HG03442 (cell line): ENCODE measurements around the gene CARHSP1.
"Not testable (repeated sequence)": the region's sequence is repeated elsewhere in the genome, so short reads cannot be mapped to it uniquely, and the experiment has no call there.

Experiments
- ATAC-seq: cut with Tn5 transposase; IDR thresholded peaks from one replicate; pipeline ENCODE4 v1.9.1; 2021; ENCODE audit warnings: mild to moderate bottlenecking, moderate library complexity; ENCODE audit not compliant: unreplicated experiment

Gene CARHSP1

DNA sequence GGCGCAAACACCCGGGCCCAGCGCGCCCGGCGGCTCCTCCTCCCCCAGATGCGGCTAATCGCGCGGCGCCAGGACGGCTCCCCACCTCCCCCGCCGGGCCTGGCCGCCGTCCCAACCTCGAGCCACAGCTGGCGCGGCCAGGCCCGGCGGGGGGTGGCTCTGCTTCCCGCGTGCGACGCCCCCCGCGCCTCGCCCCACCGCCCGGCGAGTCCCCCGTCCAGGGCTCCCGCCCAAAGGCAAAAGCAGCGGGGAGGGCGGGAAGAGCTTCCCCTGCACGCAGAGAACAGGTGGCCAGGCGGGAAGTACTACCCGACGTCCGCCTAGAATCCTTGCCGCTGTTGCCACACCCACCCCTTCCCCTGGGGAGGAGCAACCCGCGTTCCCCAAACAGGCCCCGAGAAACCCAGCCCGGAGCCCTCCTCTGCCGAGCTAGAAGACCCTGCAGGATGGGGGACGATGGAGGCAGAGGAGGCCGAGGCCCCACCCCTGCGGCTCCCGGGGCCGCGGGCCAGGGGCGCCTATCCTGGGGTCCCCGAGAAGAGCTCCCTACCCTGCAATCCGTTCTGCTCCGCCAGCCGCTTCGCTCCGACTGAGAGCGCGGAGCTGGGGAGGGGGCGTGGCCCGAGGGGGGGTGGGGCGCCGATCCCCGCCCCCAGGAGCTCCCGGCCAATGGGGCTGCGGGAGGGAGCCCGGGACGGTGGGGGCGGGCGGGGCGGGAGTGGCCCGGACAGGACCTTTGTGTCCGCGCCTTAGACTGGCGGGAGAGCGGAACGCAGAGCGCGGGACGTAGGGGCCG, at the start of gene CARHSP1:
TSS of gene CARHSP1 (minus strand) at position 591 of the 796 bp plus-strand sequence. CDS start 9,678 bp downstream, outside the sequence.
- peak; percentile 60 for ATAC-seq

GRCh38 chr16:8917336-8917735, 48.5 kb upstream of the CARHSP1 start:
- not testable (repeated sequence) for ATAC-seq

DNA sequence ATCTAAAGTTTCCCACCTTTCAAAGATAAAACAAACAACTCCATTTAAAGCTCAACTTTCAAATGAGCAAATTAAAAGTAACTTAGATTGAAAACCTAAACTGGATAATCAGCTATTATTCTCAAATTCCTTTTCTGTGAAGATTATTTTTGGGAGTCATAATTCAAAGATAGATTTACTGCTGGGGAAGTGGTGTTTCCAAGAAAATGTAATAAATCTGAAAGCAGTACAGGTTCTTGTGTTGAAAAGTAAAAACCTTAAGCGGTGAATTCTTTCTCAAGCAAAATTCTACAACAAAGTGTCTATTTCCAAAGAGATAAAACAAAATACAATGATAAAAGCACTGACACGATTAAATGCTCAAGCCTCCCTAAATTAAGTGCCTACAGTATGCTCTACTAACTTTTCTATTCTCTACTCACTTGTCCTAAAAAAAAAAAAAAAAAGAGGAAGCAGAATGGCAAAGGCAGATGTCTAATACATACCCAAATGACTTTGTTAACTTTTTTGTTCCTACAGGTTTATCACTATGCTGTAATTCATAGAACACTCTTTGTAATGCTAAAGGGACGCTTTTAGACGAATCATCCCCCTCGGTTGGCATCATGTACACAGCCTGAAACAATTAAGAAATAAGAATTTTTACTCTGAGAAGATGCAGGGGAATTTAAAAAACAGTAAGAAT, 47.9 kb upstream of the CARHSP1 start:
- no peak for ATAC-seq

GRCh38 chr16:8915722-8916301, 47.0 kb upstream of the CARHSP1 start:
- ATAC-seq: no peak

DNA sequence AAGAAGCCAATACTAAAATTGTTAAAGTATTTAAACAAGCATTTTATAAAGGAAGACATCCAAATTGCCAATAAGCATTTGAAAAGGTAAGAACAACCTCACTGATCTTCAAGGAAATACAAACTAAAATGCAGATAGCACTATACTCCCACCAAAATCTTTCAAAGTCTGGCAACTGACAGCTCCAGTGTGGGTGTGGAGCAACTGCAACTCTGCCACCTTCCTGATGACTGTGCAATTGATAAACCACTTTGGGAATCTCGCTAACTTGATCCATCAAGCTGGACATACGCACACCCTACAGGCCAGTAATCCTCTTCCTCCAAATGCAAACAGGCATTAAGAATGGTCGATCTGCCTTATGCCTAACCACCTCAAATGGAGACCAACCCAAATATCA, 45.3 kb upstream of the CARHSP1 start:
- ATAC-seq: no peak

DNA sequence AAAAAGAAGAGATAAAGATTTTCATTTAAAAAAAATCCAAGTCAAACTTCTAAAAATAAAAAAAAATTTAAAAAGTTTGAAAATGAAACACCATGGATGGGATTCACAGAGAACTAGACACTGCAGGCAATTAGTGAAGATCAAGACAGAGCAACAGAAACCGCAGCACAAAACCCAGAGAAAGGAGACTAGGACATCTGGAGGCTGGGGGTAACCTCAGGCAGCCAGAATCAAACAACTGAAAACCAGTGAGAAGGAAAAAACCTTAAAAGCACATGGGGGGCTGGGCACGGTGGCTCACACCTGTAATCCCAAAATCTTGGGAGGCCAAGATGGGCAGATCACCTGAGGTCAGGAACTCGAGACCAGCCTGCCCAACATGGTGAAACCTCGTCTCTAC, 44.0 kb upstream of the CARHSP1 start:
- no peak for ATAC-seq

- no peak for ATAC-seq
Measured at GRCh38 chr16:8910811-8911210, 42.0 kb upstream of the CARHSP1 start.

- no peak for ATAC-seq
Measured at GRCh38 chr16:8908810-8909468, 40.1 kb upstream of the CARHSP1 start.

DNA sequence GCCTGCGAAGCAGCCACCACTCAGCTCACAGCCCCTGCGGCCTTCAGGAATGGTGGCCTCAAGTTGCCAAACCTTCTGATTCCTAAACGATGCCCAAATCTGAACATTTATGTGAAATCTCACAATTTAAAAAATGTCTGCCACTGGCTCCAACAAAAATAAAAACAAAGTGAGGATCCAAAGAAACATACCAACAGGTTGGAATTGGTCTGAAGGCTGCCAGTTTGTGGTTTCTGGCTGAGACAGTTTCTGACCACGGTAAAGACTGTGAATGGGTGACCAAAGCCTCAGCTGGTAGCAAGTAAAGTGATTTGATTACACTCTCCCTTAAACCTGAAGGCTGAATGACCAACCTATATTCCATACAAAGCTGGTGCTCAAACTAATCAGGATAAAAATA, 38.3 kb upstream of the CARHSP1 start:
- no peak for ATAC-seq

- ATAC-seq: no peak
Measured at GRCh38 chr16:8905795-8906591, 37.2 kb upstream of the CARHSP1 start.

GRCh38 chr16:8905168-8905762, 36.5 kb upstream of the CARHSP1 start:
- ATAC-seq: no peak

DNA sequence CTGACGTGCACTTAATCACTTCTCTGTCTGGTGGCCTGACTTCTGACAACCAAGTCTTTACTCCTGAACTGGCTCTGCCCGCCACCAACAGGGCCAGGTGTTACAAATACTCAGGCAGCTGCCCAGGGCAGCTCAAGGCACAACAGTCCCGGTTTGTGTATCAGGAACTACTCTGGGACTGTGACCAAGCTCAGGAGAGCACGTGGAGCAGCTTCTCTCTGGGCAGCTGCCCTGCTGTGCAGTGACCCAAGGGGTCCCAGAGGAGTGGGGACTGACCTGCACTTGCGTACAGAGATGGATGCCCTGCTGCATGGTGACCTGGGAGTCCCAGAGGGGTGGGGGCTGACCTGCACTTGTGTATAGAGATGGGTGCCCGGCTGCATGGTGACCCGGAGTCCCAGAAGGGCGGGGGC, 35.2 kb upstream of the CARHSP1 start:
- no peak for ATAC-seq

DNA sequence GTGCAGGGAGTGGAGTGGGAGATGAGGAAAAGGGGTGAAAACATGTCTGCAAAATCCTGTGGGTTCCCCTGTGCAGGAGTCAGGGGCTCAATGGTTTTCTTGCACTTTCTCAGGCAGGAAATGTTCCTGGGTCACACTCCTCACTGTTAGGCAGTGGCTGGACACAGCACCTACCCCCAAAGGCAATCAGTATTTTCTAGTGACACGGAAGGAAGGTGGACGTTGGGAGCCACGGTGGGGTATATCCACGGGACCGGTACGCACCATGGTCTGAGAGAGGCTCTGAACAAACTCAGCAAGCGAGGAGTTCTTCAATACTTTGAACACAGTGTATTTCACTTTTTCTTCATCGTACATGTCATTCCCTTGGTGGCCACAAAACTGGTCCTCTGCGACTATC, 34.2 kb upstream of the CARHSP1 start:
- ATAC-seq: no peak

- no peak for ATAC-seq
Measured at GRCh38 chr16:8901320-8901861, 32.6 kb upstream of the CARHSP1 start.

GRCh38 chr16:8900343-8900742, 31.5 kb upstream of the CARHSP1 start:
- no peak for ATAC-seq

DNA sequence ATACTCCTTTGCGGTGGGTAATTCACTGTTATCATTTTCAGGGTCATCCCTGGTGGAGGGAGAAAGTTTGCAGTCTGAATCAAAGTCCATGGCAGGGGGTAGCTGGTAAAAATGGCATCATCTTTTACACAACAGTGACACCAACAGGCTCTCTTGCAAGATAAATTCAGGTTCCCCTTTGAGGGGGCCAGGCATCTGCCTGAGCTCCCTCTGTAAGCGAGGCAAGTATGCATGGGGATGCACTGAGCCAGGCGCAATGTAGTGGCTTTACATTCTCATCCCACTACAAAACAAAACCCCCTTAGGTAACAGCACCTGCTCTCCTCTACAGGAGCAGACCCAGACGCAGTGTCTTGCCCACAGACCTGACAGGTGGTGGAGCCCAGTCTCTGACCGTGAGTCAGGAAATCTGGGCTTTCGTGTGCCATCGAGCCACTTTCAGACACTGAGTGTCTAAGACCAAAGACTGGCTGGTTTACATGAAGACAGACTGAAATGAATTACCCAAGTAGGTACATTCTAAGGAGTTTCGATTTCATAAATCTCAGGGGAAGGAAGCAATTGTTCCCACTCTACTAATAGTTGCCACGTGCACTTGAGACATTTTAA, 31.0 kb upstream of the CARHSP1 start:
- no peak for ATAC-seq

DNA sequence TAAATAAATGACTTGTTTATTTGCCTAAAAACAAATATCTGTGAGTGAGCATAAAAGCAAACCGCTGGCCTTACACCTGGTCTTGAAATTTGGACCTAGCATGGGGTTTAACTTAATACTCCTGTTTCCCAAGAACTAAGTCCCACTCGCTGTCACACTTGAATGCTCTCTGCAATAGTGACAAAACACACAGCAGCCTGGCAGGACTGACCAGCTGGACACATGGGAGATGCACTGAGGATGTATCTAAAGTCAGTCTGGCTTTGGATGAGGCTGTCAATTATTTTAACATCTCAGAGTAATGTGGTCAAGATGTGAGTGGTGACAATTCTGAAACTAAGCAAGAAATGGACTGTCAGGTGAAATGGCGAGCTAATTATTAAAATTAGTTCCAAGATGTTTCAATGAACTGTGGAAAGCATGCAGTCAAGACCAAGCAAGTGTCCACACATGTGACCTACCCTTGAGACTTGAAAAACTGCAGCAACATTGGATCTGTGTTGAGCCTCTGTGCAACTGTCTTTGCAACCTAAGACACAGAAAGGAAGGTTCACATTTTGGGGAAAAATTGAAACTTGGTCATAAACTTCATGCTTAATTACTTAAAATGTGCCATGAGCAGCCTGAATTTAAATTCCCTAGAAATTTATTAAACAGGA, 30.0 kb upstream of the CARHSP1 start:
- no peak for ATAC-seq

- no peak for ATAC-seq
Measured at GRCh38 chr16:8894736-8895334, 26.0 kb upstream of the CARHSP1 start.
